Karpas-422 (cell line): ENCODE measurements around the gene ERAP2. TPM values are rescaled to one million over a fixed set of nuclear protein-coding genes. Genes with fewer than 3 reads are reported as not detected.

Experiments used
- DNase-seq: peaks from one replicate; pipeline ENCODE4 v3.0.0-alpha.2; 2015
- H2AFZ ChIP-seq: fragments of 200-600 bp; sonication (generic); 2 replicates; pipeline ENCODE4 v1.6.1; 2014; ENCODE audit warnings: antibody characterized with exemption, low read length, mixed read lengths
- H3K27ac ChIP-seq: fragments of 200-600 bp; sonication (generic); 2 replicates; pipeline ENCODE4 v1.5.1; 2014; ENCODE audit warnings: mild to moderate bottlenecking, low read length, moderate library complexity
- H3K27me3 ChIP-seq: fragments of 200-600 bp; sonication (generic); 2 replicates; pipeline ENCODE4 v1.6.1; 2014; ENCODE audit warnings: low read length, mixed read lengths
- H3K36me3 ChIP-seq: fragments of 200-600 bp; sonication (generic); 2 replicates; pipeline ENCODE4 v1.6.1; 2014; ENCODE audit warnings: low read length, mixed read lengths; ENCODE audit not compliant: insufficient read depth
- H3K4me1 ChIP-seq: fragments of 200-600 bp; sonication (generic); 2 replicates; pipeline ENCODE4 v1.6.1; 2014; ENCODE audit warnings: mild to moderate bottlenecking, low read length, mixed read lengths
- H3K4me2 ChIP-seq: fragments of 200-600 bp; sonication (generic); 2 replicates; pipeline ENCODE4 v1.6.1; 2014; ENCODE audit warnings: low read length, low read depth, mild to moderate bottlenecking; ENCODE audit not compliant: poor library complexity, severe bottlenecking
- H3K4me3 ChIP-seq: fragments of 200-600 bp; sonication (generic); 2 replicates; pipeline ENCODE4 v1.5.1; 2014; ENCODE audit warnings: mild to moderate bottlenecking, antibody characterized with exemption, low read length, mixed read lengths
- H3K79me2 ChIP-seq: fragments of 200-600 bp; sonication (generic); 2 replicates; pipeline ENCODE4 v1.6.1; 2014; ENCODE audit warnings: mild to moderate bottlenecking, low read length, mixed read lengths
- H3K9ac ChIP-seq: fragments of 200-600 bp; sonication (generic); 2 replicates; pipeline ENCODE4 v1.6.0; 2014; ENCODE audit warnings: low read length
- H3K9me2 ChIP-seq: fragments of 200-600 bp; sonication (generic), shearing (Covaris generic); replicated peaks from 2 replicates; pipeline ENCODE4 v1.6.0; 2014; ENCODE audit warnings: mild to moderate bottlenecking, low read length, moderate library complexity; ENCODE audit not compliant: insufficient read depth
- H3K9me3 ChIP-seq: fragments of 300-700, 200-600 bp; sonication (generic); 2 replicates; pipeline ENCODE4 v1.6.1; 2014; ENCODE audit warnings: low read length, mixed read lengths
- H4K20me1 ChIP-seq: fragments of 200-600 bp; sonication (generic); 2 replicates; pipeline ENCODE4 v1.6.1; 2014; ENCODE audit warnings: mild to moderate bottlenecking, antibody characterized with exemption, low read length, low read depth; ENCODE audit not compliant: insufficient read depth
- total RNA-seq: library from RNA; depleted of rRNA; stranded (reverse); fragments of >200 nt; shearing (Covaris generic); gene quantifications from 2 replicates; pipeline ENCODE4 v1.2.3, GENCODE V29; 2014; ENCODE audit warnings: low replicate concordance

ERAP2 gene
- total RNA-seq, 1 experiment from 2014 or later = 60.5 TPM

DNA sequence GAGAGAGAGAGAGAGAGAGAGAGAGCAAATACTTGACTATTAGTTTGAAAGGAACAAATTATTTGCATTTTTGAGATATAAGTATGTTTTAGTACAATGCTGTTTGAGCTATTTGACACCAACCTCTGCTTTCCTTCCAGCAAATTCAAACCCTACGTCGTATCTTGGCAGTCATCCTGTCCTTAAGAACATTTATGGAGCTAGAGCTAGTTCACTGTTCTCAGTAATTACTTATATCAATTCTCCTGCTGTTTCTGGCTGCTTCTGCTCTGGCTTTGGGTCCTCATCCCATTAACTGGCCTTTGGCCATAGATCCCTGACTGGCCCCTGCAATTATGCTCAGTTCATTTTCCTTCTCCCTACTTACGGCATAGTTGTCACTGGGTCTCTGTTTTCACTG, 19.9 kb upstream of the ERAP2 start:
- Histone ChIP-seq H3K4me1 (peaks cover 10% of the 10 kb centered on the region), H3K4me2 (no peak overlapping the region), H3K36me3 (no peaks in the 10 kb centered on the region), H2AFZ (no peak overlapping the region), H3K9me2 (no peaks in the 10 kb centered on the region), H4K20me1 (no peaks in the 10 kb centered on the region), H3K27me3 (no peaks in the 10 kb centered on the region), H3K4me3 (no peak overlapping the region), H3K9ac (no peak overlapping the region), H3K9me3 (no peaks in the 10 kb centered on the region), H3K79me2 (no peaks in the 10 kb centered on the region), H3K27ac (no peak overlapping the region)
- no peak for DNase-seq

DNA sequence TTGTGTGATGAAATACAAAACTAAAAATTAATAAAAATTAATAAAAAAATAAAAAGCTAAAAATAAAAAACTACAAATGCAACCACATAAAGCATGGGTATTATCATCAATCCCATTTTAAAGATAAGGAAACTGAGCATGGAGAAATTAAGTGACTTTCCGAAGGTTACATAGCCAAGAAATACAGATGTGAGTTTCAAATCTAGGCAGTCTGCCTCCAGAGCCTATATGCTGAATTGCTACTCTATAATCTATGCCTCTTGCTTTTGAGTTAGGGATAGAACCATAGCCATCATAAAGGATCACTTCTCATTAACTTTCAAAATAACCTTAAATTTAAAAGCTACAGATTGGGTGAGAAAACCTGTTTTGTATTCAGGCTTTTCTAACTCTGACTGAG, 18.8 kb upstream of the ERAP2 start:
- H3K9me2 ChIP-seq = no peaks in the 10 kb centered on the region
- no peaks in the 10 kb centered on the region for H3K36me3 ChIP-seq
- no peak overlapping the region for H2AFZ ChIP-seq
- H3K9me3 ChIP-seq = no peaks in the 10 kb centered on the region
- no peaks in the 10 kb centered on the region for H3K79me2 ChIP-seq
- no peak overlapping the region for H3K4me3 ChIP-seq
- H3K27me3 ChIP-seq = no peaks in the 10 kb centered on the region
- no peak overlapping the region for H3K4me2 ChIP-seq
- H3K4me1 ChIP-seq = peaks cover 14% of the 10 kb centered on the region
- H3K9ac ChIP-seq = no peak overlapping the region
- no peak overlapping the region for H3K27ac ChIP-seq
- H4K20me1 ChIP-seq = no peaks in the 10 kb centered on the region
- no peak for DNase-seq

DNA sequence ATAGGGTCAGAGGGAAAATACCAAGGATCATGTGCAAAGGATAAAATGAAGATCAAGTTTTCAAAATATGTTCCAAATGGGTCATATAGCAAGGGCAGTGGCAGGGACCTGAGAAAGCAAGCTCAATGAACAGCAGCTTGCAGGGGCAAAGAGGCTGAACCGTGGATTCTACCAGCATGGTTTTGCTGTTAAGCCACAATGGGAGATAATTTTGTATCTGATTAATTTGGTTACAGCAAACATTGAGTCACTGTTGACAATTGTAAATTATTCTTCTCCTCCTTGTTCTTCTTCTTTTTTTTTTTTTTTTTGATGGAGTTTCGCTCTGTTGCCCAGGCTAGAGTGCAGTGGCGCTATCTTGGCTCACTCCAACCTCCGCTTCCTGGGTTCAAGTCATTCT, 18.4 kb upstream of the ERAP2 start:
- Histone ChIP-seq H3K4me3 (no peak overlapping the region), H3K9ac (no peak overlapping the region), H2AFZ (no peak overlapping the region), H3K4me1 (peaks cover 14% of the 10 kb centered on the region), H4K20me1 (no peaks in the 10 kb centered on the region), H3K27ac (no peak overlapping the region), H3K79me2 (no peaks in the 10 kb centered on the region), H3K4me2 (no peak overlapping the region), H3K27me3 (no peaks in the 10 kb centered on the region), H3K36me3 (no peaks in the 10 kb centered on the region), H3K9me2 (no peaks in the 10 kb centered on the region), H3K9me3 (no peaks in the 10 kb centered on the region)
- no peak for DNase-seq

DNA sequence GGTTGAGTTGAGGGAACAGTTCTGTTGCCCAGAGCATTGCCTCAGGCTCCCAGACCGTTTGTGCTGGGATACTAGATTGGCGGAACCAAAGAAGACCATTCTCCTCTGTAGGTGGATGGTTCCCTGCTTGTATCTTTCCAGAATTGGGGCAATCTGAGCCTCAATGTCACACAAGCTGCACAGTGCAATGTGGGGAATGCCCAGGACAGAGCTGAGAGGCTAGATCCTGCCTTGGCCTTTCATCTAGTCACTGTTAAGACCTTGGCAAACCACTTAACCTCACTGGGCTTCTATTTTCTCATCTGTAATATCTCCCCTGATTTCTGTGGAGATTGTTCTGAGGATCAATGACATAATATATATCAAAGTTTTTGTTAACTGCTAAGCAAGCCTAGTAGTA, 16.9 kb upstream of the ERAP2 start:
- H3K79me2 ChIP-seq = no peaks in the 10 kb centered on the region
- no peaks in the 10 kb centered on the region for H3K27me3 ChIP-seq
- no peak for DNase-seq
- no peak overlapping the region for H3K4me3 ChIP-seq
- H3K27ac ChIP-seq = no peak overlapping the region
- no peak overlapping the region for H2AFZ ChIP-seq
- no peak overlapping the region for H3K9ac ChIP-seq
- H3K9me3 ChIP-seq = no peaks in the 10 kb centered on the region
- H3K36me3 ChIP-seq = no peaks in the 10 kb centered on the region
- peaks cover 14% of the 10 kb centered on the region for H3K4me1 ChIP-seq
- H3K4me2 ChIP-seq = no peak overlapping the region
- H4K20me1 ChIP-seq = no peaks in the 10 kb centered on the region
- no peaks in the 10 kb centered on the region for H3K9me2 ChIP-seq

DNA sequence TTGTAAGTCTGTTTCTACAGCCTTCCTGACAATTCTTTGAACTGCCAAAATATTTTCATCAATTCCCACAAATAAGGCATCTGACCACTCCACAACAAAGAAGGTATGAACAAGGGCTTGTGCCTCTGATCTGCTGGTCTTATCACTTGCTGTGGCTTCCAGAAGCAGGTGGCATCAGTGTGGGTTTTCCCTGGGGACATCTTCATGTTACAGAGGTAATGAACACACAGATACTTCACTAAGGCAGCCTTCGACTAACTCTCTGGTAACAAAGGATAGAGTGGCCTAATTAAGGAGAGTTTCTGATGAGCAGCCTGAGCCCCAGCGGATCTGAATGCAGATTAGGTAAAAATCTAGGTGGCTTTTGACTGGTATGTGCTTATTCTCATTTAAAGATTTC, 15.2 kb upstream of the ERAP2 start:
- H3K4me2 ChIP-seq = peak overlapping the region; percentile 28
- no peak overlapping the region for H2AFZ ChIP-seq
- no peaks in the 10 kb centered on the region for H3K36me3 ChIP-seq
- H3K9me2 ChIP-seq = no peaks in the 10 kb centered on the region
- no peaks in the 10 kb centered on the region for H3K79me2 ChIP-seq
- H3K9ac ChIP-seq = no peak overlapping the region
- DNase-seq = peak; percentile 72
- H4K20me1 ChIP-seq = no peaks in the 10 kb centered on the region
- H3K9me3 ChIP-seq = no peaks in the 10 kb centered on the region
- H3K4me3 ChIP-seq = no peak overlapping the region
- H3K27me3 ChIP-seq = no peaks in the 10 kb centered on the region
- no peak overlapping the region for H3K27ac ChIP-seq
- H3K4me1 ChIP-seq = peaks cover 22% of the 10 kb centered on the region

DNA sequence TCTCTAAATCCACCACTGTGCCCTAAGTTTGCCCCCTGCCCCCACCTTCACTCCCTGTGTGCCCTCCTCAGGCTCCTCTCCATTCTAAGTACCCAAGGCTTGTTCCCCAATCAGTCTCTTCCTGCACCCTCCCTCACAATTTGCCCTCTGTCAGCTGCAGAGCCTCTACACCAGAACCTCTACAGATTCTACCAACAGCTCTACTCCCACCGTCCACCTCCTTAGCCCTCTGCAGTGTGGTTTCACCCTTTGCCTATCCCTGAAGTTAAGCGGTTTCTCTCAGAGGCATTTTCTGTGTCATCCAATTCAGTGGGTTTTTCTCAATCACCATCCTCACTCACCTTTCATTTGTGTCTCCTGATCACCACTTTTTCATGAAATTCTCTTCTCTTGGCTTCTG, 13.2 kb upstream of the ERAP2 start:
- Histone ChIP-seq H3K27ac (no peak overlapping the region), H4K20me1 (no peaks in the 10 kb centered on the region), H2AFZ (no peak overlapping the region), H3K9me2 (no peaks in the 10 kb centered on the region), H3K9me3 (no peaks in the 10 kb centered on the region), H3K79me2 (no peaks in the 10 kb centered on the region), H3K4me1 (peaks cover 22% of the 10 kb centered on the region), H3K4me3 (no peak overlapping the region), H3K27me3 (no peaks in the 10 kb centered on the region), H3K4me2 (no peak overlapping the region), H3K36me3 (no peaks in the 10 kb centered on the region), H3K9ac (no peak overlapping the region)
- DNase-seq = no peak

DNA sequence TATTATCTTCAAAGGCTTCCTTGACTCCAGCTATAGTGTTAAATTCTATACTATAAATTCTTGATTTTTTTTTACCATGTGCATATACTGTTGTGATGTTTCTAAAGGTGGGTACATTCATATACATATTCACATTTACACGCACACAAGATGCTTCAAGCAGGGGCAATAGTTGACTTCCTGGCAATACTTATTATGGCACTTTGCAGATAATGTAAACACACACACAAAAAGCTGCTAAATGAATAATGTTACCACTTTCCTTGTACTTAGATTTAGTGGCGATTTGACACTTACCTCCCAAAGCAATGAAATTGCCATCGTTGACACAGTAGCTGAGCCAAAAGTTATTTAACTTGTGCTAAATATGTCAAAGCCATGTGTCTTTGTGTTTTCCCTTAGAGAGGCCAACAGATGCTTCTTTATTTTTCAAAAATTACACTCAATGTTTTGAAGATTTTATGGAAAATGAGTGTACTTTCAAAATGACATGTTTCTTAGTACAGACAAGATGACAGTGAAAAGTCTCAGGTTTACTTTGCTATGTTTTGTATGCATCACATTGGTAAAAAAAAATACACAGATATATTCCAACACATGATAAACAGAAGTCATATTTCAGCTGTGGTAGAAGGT, 12.2 kb upstream of the ERAP2 start:
- Histone ChIP-seq H2AFZ (no peak overlapping the region), H3K27me3 (no peaks in the 10 kb centered on the region), H3K4me2 (no peak overlapping the region), H3K9ac (no peak overlapping the region), H3K9me3 (no peaks in the 10 kb centered on the region), H4K20me1 (no peaks in the 10 kb centered on the region), H3K4me1 (peaks cover 26% of the 10 kb centered on the region), H3K4me3 (no peak overlapping the region), H3K9me2 (no peaks in the 10 kb centered on the region), H3K79me2 (no peaks in the 10 kb centered on the region), H3K27ac (no peak overlapping the region), H3K36me3 (no peaks in the 10 kb centered on the region)
- DNase-seq = no peak

DNA sequence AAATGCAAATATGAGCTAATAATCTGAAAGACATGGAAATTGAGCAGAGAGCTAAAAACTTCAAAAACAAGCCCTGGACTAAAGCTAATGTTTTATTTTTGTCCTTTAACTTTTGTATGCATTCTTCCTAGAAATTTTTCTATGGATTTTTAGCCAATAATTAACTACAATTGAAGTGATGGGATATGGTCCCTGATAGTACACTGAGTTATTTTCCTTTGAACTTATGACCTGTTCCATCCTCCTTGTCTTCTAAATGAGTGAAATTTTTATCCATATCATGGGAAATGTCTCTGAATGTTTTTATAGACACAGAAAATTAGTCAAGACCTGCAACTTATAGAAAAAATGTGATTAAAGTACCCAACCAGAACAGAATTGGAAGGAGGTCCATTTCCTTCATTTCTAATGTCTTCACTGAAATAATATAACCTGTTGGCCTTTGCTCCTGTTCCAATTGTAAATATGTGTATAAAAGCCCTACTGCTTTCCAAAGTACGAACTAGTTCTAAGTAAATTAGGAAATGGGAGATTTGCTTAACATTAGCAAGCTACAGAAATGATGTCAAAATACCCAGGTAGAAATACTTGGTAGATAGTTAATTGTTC, 11.3 kb upstream of the ERAP2 start:
- no peaks in the 10 kb centered on the region for H3K9me3 ChIP-seq
- no peak overlapping the region for H3K27ac ChIP-seq
- no peaks in the 10 kb centered on the region for H3K36me3 ChIP-seq
- H3K4me2 ChIP-seq = no peak overlapping the region
- no peaks in the 10 kb centered on the region for H3K27me3 ChIP-seq
- no peak overlapping the region for H3K9ac ChIP-seq
- no peaks in the 10 kb centered on the region for H4K20me1 ChIP-seq
- no peaks in the 10 kb centered on the region for H3K9me2 ChIP-seq
- H3K79me2 ChIP-seq = no peaks in the 10 kb centered on the region
- H2AFZ ChIP-seq = no peak overlapping the region
- H3K4me1 ChIP-seq = peaks cover 36% of the 10 kb centered on the region
- no peak overlapping the region for H3K4me3 ChIP-seq
- DNase-seq = no peak
